Stimulated activated CD4-positive, alpha-beta T cell treated with anti-CD3 and anti-CD28 coated beads, TNF-alpha, amount 100 ng/mL, for 24 hours (primary cell): ENCODE results near the gene BRAT1.
A peak's percentile ranks its signal among the peaks of the same experiment; 100 is the strongest.

Experiments
- DNase-seq, 3 experiments: peaks; one replicate each; pipeline ENCODE4 v3.0.0-alpha.2; 2020; ENCODE audit warnings: low read depth in 3 of 3

Gene BRAT1

GRCh38 chr7:2523941-2524807 lies 31.1 kb downstream of the BRAT1 start:
- no peak for DNase-seq

GRCh38 chr7:2523461-2523936 lies 31.8 kb downstream of the BRAT1 start:
- no peak for DNase-seq

DNA sequence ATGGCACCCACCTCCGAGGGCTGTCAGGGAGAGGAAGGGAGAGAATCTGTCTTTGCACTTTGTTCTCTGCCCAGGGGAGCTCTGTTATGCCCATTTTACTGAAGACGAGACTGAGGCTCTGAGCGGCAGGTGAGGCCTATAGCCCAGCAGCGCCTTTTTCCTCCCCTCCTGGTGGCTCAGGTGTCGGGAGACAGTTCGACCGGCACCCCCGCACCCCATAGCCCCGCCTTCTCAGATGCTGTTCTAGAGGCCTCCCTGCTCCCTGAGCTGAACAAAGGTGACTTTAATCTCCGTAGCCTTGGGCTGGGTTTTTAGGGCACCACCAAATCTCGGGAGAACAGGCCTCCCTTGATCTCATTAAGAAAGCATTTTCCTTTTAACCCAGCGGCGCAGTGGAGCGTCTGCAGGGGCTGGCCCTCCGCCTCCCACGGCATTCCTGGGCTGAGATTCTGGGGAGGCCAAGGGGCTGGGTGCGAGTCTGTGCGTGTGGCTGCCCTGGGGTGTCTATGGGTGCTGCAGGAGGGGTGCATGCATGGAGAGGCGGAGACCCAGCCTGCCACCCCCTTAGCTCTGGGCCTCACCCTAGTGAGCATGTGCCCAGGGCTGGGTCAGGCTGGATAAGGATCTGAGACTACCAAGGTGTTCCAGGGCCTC lies 32.4 kb downstream of the BRAT1 start:
- peak in 1 of 3 experiments; percentile 47 for DNase-seq

DNA sequence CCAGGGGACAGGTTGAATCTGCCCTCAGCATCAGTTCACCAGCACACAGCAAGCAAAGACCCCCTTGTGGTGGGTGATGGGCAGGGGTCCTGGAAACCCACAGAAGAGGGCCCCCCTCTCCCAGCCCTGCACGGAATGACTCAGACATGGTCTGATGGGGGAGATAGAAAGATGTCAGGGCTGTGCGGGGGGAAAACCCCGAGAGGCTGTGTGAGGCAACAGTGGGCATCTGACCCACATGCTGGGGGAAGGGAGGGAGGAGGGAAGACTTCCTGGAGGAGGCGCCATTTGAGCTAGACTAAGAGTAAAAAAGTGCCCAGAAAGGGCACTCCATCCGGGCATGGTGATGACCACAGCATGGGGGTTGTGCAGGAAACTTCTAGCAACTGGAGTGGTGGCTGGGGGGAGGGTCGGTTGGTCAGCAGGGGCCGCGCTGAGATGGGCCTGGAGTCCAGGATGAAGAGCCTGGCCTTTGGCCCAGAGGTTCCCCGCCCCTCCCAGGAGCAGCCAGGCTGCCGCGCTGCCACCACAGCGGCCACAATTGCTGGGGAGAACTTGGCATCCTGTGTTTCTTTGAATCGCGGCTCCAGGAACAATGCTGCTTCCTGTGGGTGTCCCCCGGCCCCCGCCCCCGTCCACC lies 33.3 kb downstream of the BRAT1 start:
- DNase-seq: peak in 2 of 3 experiments; percentile 49 to 71

DNA sequence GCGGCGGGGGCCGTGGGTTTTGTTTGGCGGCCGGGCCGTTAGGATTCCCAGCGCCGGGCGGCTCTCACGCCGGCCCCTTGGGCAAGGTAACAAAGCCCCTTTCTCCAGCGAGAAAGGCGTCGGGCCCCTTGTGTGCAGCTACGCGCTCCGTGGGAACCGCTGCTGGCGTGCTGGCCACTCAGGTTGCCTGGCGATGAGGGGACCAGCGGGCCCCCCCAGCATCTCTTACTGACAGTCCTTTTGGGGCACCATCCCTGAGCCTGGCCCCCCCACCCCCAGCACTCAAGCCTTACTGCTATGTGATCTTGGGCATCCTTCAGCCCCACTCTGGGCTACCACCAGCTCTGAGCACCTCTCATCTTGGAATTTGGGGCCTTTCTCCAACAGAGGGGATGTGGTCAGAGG lies 34.0 kb downstream of the BRAT1 start:
- no peak for DNase-seq

GRCh38 chr7:2520761-2521290 lies 34.5 kb downstream of the BRAT1 start:
- DNase-seq: no peak

GRCh38 chr7:2520131-2520760 lies 35.1 kb downstream of the BRAT1 start:
- DNase-seq: no peak

- DNase-seq: peak; percentile 66 to 85 (median 70)
Observed at GRCh38 chr7:2519119-2519930, 36.0 kb downstream of the BRAT1 start, which contains the start of gene LFNG. LFNG (plus strand) TSS chr7:2519774; CDS start chr7:2519862, 88 bp downstream.

DNA sequence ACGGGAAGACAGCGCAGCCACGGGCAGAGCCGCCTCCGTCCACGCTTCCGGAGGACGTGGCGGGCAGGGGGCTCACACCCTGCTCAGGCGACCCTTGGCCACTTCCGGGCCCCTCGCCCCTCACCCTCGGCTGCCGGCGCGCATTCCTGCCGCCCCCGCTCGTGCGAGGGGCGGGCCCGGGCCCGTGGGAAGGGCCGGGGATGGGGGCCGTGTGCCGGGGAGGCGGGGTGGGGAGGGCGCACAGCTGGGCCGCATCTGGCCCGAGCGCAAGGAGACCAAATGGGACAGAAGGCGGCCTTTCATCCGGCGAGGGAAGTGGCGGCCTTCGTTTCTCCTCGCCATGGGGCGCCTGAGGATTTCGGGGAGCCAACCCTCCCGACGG lies 36.6 kb downstream of the BRAT1 start:
- no peak for DNase-seq

DNA sequence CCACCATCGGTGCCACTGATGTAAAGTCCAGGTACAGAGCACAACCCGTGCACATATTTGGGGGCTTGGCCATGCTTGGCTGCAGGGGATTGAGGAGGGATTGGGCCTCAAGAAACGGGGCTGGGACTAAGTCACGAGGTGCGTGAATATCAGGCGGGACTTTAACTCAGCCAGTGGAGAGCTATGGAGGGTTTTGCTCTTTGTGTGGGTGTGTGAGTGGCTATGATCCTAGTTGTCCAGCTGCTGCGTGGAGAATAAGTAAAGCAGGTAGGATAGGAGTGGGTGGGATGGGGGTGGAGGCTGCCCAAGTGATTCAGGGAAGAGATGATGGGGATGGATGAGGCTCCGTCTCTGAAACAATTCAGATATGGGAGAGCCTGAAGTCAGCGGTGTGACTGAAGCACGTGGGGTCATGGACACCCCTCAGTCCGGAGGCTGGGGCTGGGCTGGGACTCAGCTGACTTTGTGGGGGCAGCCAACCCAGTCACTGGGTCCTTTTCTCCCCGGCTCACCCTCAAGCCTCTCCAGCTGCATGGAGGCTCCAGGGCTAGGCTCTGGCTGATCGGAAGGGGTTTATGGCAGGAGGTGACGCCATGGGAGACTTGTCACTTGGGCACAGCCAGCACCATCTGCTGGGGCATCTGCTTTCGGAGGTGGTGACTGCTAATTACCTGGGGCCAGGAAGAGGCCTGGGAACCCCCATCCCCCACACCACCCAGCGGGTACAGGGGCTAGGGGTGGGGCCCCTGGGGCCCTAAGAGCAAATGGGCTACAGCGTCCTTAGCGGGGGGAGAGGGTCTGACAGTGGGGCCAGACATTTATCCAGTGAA lies 37.4 kb downstream of the BRAT1 start:
- DNase-seq: no peak

- no peak for DNase-seq
Observed at GRCh38 chr7:2517026-2517425, 38.3 kb downstream of the BRAT1 start.

DNA sequence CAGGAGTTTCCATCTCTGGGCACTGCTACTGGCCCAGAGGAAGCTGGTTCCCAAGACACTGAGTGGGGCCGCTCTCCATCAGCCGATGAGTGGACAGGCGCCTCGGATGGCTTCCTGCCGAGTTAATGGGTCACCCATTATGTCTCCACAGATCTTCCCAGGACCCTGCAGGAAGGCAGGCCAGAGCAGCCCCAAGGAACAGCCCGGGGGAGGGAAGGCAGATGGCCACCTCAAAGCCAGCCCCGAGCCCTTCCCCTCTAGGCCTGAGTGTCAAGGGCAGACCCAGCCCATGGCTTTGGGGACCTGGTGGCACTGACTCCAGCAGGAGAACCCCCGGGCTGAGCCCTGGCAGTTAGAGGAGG lies 39.1 kb downstream of the BRAT1 start:
- DNase-seq: no peak

- no peak for DNase-seq
Observed at GRCh38 chr7:2515424-2516193, 39.7 kb downstream of the BRAT1 start.

DNA sequence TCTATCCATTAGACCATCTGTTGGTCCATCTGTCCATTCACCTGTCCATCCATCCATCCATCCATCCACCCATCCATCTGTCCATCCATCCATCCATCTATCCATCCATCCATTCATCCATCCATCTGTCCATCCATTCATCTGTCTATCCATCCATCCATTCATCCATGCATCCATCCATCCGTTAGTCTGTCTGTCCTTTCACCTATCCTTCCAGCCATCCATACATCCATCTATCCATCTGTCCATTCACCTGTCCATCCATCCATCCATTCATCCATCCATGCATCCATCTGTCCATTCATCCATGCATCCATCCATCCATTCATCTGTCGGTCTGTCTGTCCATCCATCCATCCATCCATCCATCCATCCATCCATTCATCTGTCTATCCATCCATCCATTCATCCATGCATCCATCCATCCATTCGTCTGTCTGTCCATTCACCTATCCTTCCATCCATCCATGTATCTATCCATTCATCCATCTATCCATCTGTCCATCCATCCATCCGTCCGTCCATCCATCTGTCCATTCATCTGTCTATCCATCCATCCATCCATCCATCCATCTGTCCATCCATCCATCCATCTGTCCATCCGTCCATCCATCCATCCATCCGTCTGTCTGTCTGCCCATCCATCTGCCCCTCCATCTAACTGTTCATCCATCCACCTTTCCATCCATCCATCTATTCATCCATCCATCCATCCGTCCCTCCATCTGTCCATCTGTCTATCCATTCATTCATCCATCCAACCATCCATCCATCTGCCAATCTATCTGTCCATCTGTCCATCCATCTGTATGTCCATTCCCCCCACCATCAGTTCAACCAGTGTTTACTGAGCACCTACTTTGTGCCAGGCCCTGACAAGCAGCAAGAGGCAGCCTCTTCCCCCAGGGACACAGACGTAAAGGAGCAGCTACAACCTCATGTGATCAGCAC lies 40.6 kb downstream of the BRAT1 start:
- no peak for DNase-seq

- no peak for DNase-seq
Observed at GRCh38 chr7:2513702-2514101, 41.6 kb downstream of the BRAT1 start.

DNA sequence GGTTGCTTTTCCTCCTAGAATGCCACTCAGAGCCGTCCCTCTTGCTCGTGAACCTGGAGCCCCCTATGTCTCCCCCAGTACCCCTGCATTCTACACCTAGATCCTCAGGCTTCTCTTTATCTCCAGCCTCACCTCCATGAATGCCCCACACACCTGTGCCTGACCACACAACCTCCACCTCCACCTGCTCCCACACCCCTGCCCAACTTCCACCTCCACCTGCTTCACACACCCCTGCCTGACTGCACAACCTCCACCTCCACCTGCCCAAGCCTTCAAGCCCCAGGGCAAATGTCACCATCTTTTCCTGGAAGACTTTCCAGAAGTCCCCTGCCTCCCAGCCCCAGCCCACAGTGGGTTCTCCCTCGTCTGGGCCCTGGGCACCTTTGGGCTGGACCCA lies 42.6 kb downstream of the BRAT1 start:
- no peak for DNase-seq

- no peak for DNase-seq
Observed at GRCh38 chr7:2512179-2512661, 43.1 kb downstream of the BRAT1 start.

GRCh38 chr7:2511769-2512168 lies 43.6 kb downstream of the BRAT1 start:
- DNase-seq: no peak
